CD4-positive, alpha-beta T cell (primary cell): ENCODE data around the gene KANK2. TPM values are rescaled to one million over a fixed set of nuclear protein-coding genes. Genes with fewer than 3 reads are reported as not detected.

Experiments
- ATAC-seq: fragments of 200-7000 bp; cut with Tn5 transposase; one replicate; pipeline ENCODE4 v1.10.0; 2022; ENCODE audit warnings: mild to moderate bottlenecking; ENCODE audit not compliant: poor library complexity
- CTCF ChIA-PET: fragments of 350-600 bp; sonication (Branson Sonifier 250); formaldehyde crosslinking; loops from one replicate; lab custom pipeline; 2021; ENCODE audit warnings: antibody characterized with exemption, inconsistent platforms; lab: Charles Lee
- POLR2A ChIA-PET: fragments of 350-600 bp; sonication (Branson Sonifier 250); formaldehyde crosslinking; loops from one replicate; lab custom pipeline; 2021; ENCODE audit warnings: antibody characterized with exemption, inconsistent platforms; lab: Charles Lee
- DNase-seq, 14 experiments: peaks; one replicate each; pipeline ENCODE4 v3.0.0-alpha.2; 2013 to 2020; ENCODE audit warnings: mixed read lengths in 2 of 14
- H3K27ac ChIP-seq, 2 donors: one replicate each; pipeline versions ENCODE4 v1.5.1 to v1.7.0; 2013; ENCODE audit warnings: low read length in 2 of 2, low read depth in 1 of 2, mild to moderate bottlenecking in 1 of 2
- H3K27me3 ChIP-seq, 2 experiments: 1 replicate in 1 of 2; 2 replicates in 1 of 2; pipeline versions ENCODE4 v1.6.1 to v1.7.0; 2013; ENCODE audit warnings: low read length in 2 of 2, control low read depth in 1 of 2, mild to moderate bottlenecking in 1 of 2, moderate library complexity in 1 of 2; ENCODE audit not compliant: insufficient read depth in 2 of 2, control insufficient read depth in 1 of 2
- H3K36me3 ChIP-seq: one replicate; pipeline ENCODE4 v1.6.1; 2013; ENCODE audit warnings: low read length, control low read depth; ENCODE audit not compliant: insufficient read depth
- H3K4me1 ChIP-seq: one replicate; pipeline ENCODE4 v1.6.1; 2013; ENCODE audit warnings: low read length, control low read depth; ENCODE audit not compliant: insufficient read depth
- H3K4me3 ChIP-seq: one replicate; pipeline ENCODE4 v1.5.1; 2013; ENCODE audit warnings: mild to moderate bottlenecking, low read length, moderate library complexity
- H3K9me3 ChIP-seq, 2 experiments: 1 replicate in 1 of 2; 2 replicates in 1 of 2; pipeline versions ENCODE4 v1.6.1 to v1.7.0; 2013; ENCODE audit warnings: low read length in 2 of 2, mild to moderate bottlenecking in 2 of 2, control low read depth in 1 of 2, moderate library complexity in 1 of 2; ENCODE audit not compliant: control insufficient read depth in 1 of 2, insufficient read depth in 1 of 2
- H3K27ac Mint-ChIP-seq: one replicate; pipeline ENCODE4 v1.8.0; 2020; ENCODE audit warnings: mixed read lengths
- H3K27me3 Mint-ChIP-seq: one replicate; pipeline ENCODE4 v1.8.0; 2021; ENCODE audit warnings: mixed read lengths
- H3K36me3 Mint-ChIP-seq: one replicate; pipeline ENCODE4 v1.8.0; 2021; ENCODE audit warnings: low read depth, mixed read lengths
- H3K4me1 Mint-ChIP-seq: one replicate; pipeline ENCODE4 v1.8.0; 2021; ENCODE audit warnings: low read depth, mixed read lengths
- H3K4me3 Mint-ChIP-seq: one replicate; pipeline ENCODE4 v1.8.0; 2020; ENCODE audit warnings: mild to moderate bottlenecking, mixed read lengths
- H3K9me3 Mint-ChIP-seq: one replicate; pipeline ENCODE4 v1.8.0; 2020; ENCODE audit warnings: mixed read lengths
- intact Hi-C, 2 experiments: fragments of 100-400 bp; cut with DNase I in 1 of 2; cut with micrococcal nuclease in 1 of 2; formaldehyde crosslinking; loops; one replicate each; pipeline versions ENCODE4 v1.15.1 to v1.9.0; 2023 to 2025; cut with DNase I, micrococcal nuclease
- total RNA-seq, 174 experiments: library from RNA in 2 of 174; stranded (reverse) in 2 of 174; gene quantifications; one replicate each; pipeline ENCODE4 v1.2.3 and lab custom pipeline; 2021 to 2026
- TF ChIP-seq, protein P1 (sequence below): fragments of 200-600 bp; IDR thresholded peaks from one replicate; pipeline ENCODE4 v1.8.0; 2022; ENCODE audit warnings: antibody characterized with exemption, mild to moderate bottlenecking

KANK2 gene
- total RNA-seq, 2 experiments from 2014 or later: not detected

GRCh38 chr19:11230621-11231386, 33.5 kb upstream of the KANK2 start:
- Mint-ChIP-seq H3K36me3 (no peaks in the 10 kb centered on the region), H3K4me1 (no peaks in the 10 kb centered on the region), H3K27me3 (no peaks in the 10 kb centered on the region), H3K4me3 (no peak overlapping the region), H3K9me3 (no peaks in the 10 kb centered on the region), H3K27ac (no peak overlapping the region)
- ChIA-PET CTCF (interaction anchor here (0.5 kb wide), 1 partner anchor 12 kb away, joined by 5 read pairs; no protein-coding TSS in a partner anchor), POLR2A (no interaction called here)
- TF ChIP-seq, protein P1, sequence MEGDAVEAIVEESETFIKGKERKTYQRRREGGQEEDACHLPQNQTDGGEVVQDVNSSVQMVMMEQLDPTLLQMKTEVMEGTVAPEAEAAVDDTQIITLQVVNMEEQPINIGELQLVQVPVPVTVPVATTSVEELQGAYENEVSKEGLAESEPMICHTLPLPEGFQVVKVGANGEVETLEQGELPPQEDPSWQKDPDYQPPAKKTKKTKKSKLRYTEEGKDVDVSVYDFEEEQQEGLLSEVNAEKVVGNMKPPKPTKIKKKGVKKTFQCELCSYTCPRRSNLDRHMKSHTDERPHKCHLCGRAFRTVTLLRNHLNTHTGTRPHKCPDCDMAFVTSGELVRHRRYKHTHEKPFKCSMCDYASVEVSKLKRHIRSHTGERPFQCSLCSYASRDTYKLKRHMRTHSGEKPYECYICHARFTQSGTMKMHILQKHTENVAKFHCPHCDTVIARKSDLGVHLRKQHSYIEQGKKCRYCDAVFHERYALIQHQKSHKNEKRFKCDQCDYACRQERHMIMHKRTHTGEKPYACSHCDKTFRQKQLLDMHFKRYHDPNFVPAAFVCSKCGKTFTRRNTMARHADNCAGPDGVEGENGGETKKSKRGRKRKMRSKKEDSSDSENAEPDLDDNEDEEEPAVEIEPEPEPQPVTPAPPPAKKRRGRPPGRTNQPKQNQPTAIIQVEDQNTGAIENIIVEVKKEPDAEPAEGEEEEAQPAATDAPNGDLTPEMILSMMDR: no peak
- peaks cover 0 to 10% of the 10 kb centered on the region in 2 experiments for H3K9me3 ChIP-seq
- intact Hi-C loops: no loop called here
- H3K27me3 ChIP-seq: no peaks in the 10 kb centered on the region
- no peak for ATAC-seq
- H3K27ac ChIP-seq: no peak overlapping the region
- no peaks in the 10 kb centered on the region for H3K36me3 ChIP-seq
- no peak for DNase-seq
- H3K4me3 ChIP-seq: no peak overlapping the region
- H3K4me1 ChIP-seq: no peaks in the 10 kb centered on the region

DNA sequence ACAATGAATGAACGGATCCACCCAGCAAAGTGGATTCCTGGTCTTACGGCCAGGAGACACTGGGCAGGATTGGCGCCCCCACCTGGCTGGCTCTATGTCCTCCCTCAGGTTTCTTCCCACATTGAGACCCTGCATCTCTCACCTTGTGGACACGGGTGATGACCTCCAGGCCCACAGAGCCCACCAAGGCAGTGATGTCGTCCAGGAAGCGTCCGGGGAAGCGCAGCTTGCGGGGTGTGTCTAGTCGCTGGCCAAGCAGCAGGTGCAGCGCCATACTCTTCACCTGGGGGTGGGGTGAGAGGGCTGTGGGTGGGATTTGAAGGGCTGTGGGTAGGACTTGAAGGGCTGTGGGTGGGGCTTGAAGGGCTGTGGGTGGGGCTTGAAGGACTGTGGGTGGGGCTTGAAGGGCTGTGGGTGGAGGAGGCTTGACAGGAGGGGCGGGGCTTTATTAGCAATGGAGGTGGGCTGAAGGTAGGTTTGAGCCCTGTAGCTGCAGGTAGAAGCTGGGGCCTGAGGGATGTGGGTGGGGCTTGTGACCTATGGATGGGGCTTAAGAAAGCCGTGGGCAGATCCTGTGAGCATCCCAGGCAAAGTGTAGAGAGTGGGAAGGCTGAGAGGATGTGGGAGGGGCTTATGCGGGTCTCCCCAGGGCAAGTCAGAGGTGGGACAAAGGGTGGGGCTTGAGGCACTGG, 30.0 kb upstream of the KANK2 start:
- Mint-ChIP-seq H3K27me3 (no peaks in the 10 kb centered on the region), H3K4me3 (no peak overlapping the region), H3K4me1 (no peaks in the 10 kb centered on the region), H3K27ac (no peak overlapping the region), H3K9me3 (peaks cover 2% of the 10 kb centered on the region), H3K36me3 (no peaks in the 10 kb centered on the region)
- no peaks in the 10 kb centered on the region for H3K27me3 ChIP-seq
- H3K36me3 ChIP-seq: no peaks in the 10 kb centered on the region
- H3K4me1 ChIP-seq: no peaks in the 10 kb centered on the region
- peaks cover 0 to 4% of the 10 kb centered on the region in 2 experiments for H3K9me3 ChIP-seq
- H3K27ac ChIP-seq: no peak overlapping the region
- CTCF ChIA-PET: no interaction called here
- POLR2A ChIA-PET: no interaction called here
- no peak for ATAC-seq
- no peak for DNase-seq
- no peak overlapping the region for H3K4me3 ChIP-seq
- TF ChIP-seq, protein P1: no peak
- intact Hi-C loops: no loop called here

GRCh38 chr19:11226716-11227166, 29.4 kb upstream of the KANK2 start:
- Mint-ChIP-seq H3K36me3 (no peaks in the 10 kb centered on the region), H3K9me3 (peaks cover 4% of the 10 kb centered on the region), H3K4me3 (no peak overlapping the region), H3K4me1 (no peaks in the 10 kb centered on the region), H3K27ac (no peak overlapping the region), H3K27me3 (no peaks in the 10 kb centered on the region)
- Histone ChIP-seq H3K27ac (no peak overlapping the region), H3K4me3 (no peak overlapping the region), H3K4me1 (no peaks in the 10 kb centered on the region), H3K9me3 (peaks cover 1 to 9% of the 10 kb centered on the region in 2 experiments), H3K36me3 (no peaks in the 10 kb centered on the region), H3K27me3 (no peaks in the 10 kb centered on the region)
- DNase-seq (no peak), ATAC-seq (no peak)
- TF ChIP-seq, protein P1: no peak
- POLR2A ChIA-PET: no interaction called here
- intact Hi-C loops: no loop called here
- CTCF ChIA-PET: no interaction called here
